HuH-7.5 (cell line): ENCODE measurements around the gene TMEM237.
"Not testable (repeated sequence)": the region's sequence is repeated elsewhere in the genome, so short reads cannot be mapped to it uniquely, and the experiment has no call there.

ENCODE experiments used
- DNase-seq: peaks from one replicate; pipeline ENCODE4 v3.0.0; 2011; ENCODE audit warnings: low spot score

The TMEM237 gene

GRCh38 chr2:201643216-201643890 lies at the start of gene TMEM237:
TSS of gene TMEM237 (minus strand) at chr2:201643503. CDS start at chr2:201643400, 103 bp downstream.
- peak; percentile 34 for DNase-seq

GRCh38 chr2:201685156-201685555 lies 41.9 kb upstream of the TMEM237 start:
- no peak for DNase-seq

GRCh38 chr2:201680743-201681142 lies 37.4 kb upstream of the TMEM237 start:
- DNase-seq: peak; percentile 41

GRCh38 chr2:201678401-201678800 lies 35.1 kb upstream of the TMEM237 start:
- DNase-seq: no peak

GRCh38 chr2:201675454-201675853 lies 32.2 kb upstream of the TMEM237 start:
- DNase-seq: no peak

GRCh38 chr2:201674794-201675193 lies 31.5 kb upstream of the TMEM237 start:
- no peak for DNase-seq

GRCh38 chr2:201674298-201674697 lies 31.0 kb upstream of the TMEM237 start:
- no peak for DNase-seq

- no peak for DNase-seq
These were observed 30.2 kb upstream of the TMEM237 start for GRCh38 chr2:201673546-201673945.

- not testable (repeated sequence) for DNase-seq
These were observed 27.9 kb upstream of the TMEM237 start for GRCh38 chr2:201671205-201671604.

- no peak for DNase-seq
These were observed 26.6 kb upstream of the TMEM237 start for GRCh38 chr2:201669865-201670264.

- no peak for DNase-seq
These were observed 25.2 kb upstream of the TMEM237 start for GRCh38 chr2:201668402-201668910.

- DNase-seq: no peak
These were observed 21.0 kb upstream of the TMEM237 start for GRCh38 chr2:201664334-201664733.

- no peak for DNase-seq
These were observed 18.1 kb upstream of the TMEM237 start for GRCh38 chr2:201661366-201661765.

GRCh38 chr2:201660293-201660895 lies 17.1 kb upstream of the TMEM237 start:
- DNase-seq: no peak

- DNase-seq: no peak
These were observed 13.4 kb upstream of the TMEM237 start for GRCh38 chr2:201656740-201657139.

- DNase-seq: no peak
These were observed 12.8 kb upstream of the TMEM237 start for GRCh38 chr2:201656102-201656501.

GRCh38 chr2:201654616-201655384 lies 11.5 kb upstream of the TMEM237 start:
- DNase-seq: no peak

GRCh38 chr2:201653221-201653620 lies 9.9 kb upstream of the TMEM237 start:
- DNase-seq: no peak

GRCh38 chr2:201649442-201649841 lies 6.1 kb upstream of the TMEM237 start:
- no peak for DNase-seq

- DNase-seq: no peak
These were observed 4.1 kb upstream of the TMEM237 start for GRCh38 chr2:201647431-201647830.

- DNase-seq: no peak
These were observed 698 bp upstream of the TMEM237 start for GRCh38 chr2:201644001-201644400.

GRCh38 chr2:201642579-201643215 lies 606 bp downstream of the TMEM237 start:
- DNase-seq: peak; percentile 82
